Measurements from ENCODE around the gene SOWAHA.
A peak's percentile ranks its signal among the peaks of the same experiment; 100 is the strongest.
"Not testable (repeated sequence)": the region's sequence is repeated elsewhere in the genome, so short reads cannot be mapped to it uniquely, and the experiment has no call there.

The SOWAHA gene

DNA sequence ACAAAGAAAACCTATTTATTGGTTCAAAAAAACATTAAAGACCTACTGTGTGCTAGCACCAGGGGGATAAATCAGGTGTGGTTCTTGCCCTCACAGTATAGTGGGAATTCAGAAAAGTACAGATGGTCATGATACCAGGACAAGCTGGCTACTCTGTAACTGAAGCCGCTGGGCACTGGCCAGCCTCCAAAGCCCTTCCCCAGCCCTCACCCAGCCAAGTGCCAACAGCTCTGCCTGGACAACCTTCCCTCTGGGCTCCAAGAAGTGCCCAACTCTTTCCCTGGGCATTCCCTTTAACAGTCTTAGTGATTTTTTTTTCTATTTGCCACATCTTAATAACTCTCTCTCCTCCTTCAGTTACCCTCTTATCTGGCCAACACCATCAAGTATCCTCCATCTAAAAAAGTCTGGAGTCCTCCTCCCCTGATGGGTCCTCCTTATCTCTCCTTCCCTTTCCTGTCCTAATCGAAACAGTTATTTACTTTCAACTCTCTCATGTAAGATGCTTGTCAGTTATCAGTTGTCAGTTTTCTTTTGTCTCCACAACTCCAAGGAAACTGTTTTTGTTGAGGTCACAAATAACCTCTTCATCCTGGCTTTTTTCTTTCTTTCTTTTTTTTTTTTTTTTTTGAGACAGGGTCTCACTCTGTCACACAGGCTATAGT, 22.8 kb upstream of the SOWAHA start:
- H3K4me3 ChIP-seq (ENCODE audit: control insufficient read depth, low read depth, low read length): no peak overlapping the region
- TF ChIP-seq, protein P1, sequence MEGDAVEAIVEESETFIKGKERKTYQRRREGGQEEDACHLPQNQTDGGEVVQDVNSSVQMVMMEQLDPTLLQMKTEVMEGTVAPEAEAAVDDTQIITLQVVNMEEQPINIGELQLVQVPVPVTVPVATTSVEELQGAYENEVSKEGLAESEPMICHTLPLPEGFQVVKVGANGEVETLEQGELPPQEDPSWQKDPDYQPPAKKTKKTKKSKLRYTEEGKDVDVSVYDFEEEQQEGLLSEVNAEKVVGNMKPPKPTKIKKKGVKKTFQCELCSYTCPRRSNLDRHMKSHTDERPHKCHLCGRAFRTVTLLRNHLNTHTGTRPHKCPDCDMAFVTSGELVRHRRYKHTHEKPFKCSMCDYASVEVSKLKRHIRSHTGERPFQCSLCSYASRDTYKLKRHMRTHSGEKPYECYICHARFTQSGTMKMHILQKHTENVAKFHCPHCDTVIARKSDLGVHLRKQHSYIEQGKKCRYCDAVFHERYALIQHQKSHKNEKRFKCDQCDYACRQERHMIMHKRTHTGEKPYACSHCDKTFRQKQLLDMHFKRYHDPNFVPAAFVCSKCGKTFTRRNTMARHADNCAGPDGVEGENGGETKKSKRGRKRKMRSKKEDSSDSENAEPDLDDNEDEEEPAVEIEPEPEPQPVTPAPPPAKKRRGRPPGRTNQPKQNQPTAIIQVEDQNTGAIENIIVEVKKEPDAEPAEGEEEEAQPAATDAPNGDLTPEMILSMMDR (conservative IDR thresholded peaks at IDR 0.05; ENCODE audit: control insufficient read depth, insufficient read depth, low read depth, low read length): no peak
- no peak for DNase-seq (ENCODE audit: low read depth)

DNA sequence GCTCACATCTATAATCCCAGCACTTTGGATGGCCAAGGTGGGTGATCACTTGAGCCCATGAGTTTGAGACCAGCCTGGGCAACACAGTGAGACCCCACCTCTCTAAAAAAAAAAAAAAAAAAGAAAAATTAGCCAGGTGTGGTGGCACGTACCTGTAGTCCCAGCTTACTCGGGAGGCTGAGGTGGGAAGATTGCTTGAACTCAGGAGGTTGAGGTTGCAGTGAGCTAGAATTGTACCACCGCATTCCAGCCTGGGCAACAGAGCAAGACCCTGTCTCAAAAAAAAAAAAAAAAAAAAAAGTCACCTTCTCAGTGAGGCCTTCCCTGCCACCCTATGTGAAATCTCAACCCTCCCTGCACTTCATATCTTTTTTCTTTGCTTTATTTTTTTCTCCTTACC, 22.1 kb upstream of the SOWAHA start:
- no peak for DNase-seq (ENCODE audit: low read depth)
- no peak overlapping the region for H3K4me3 ChIP-seq (ENCODE audit: control insufficient read depth, low read depth, low read length)
- TF ChIP-seq, protein P1 (conservative IDR thresholded peaks at IDR 0.05; ENCODE audit: control insufficient read depth, insufficient read depth, low read depth, low read length): no peak

DNA sequence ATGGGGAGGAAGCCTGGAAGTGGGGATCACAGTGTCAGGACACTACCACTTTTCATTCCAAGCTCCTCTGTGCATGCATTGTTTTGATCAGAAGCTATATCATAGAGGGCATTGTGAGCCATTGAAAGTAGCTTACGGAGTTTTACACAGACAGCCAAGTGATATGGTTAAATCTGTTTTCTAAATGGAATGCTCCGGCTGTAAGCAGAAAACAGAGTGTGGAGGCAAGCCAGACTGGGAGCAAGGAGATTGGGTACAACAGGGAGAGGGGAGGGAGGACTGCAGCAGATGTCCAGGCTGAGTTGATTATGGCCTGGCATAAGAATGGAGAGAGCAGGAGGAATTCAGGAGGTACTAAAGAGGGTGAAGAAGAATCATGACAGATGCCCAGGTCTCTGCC, 15.5 kb upstream of the SOWAHA start:
- TF ChIP-seq, protein P1 (conservative IDR thresholded peaks at IDR 0.05; ENCODE audit: control insufficient read depth, insufficient read depth, low read depth, low read length): no peak
- no peak overlapping the region for H3K4me3 ChIP-seq (ENCODE audit: control insufficient read depth, low read depth, low read length)
- DNase-seq (ENCODE audit: low read depth): no peak

DNA sequence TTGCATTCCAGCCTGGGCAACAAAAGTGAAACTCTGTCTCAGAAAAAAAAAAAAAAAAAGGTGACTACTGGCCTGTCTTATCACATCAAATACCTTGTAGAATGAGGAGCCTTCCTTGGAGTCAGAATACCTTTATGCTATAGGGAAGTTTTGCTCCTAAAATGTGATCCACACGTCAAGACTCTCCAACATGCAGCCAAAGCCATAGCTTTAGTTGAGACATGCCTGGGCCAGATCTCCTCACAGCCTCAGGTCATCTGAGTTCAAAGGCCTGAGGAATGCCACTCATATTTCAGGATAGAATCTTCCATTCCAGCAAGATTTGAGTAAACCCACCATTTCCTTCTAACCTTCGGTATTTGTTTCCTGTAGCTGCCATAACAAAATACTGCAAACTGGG, 13.7 kb upstream of the SOWAHA start:
- DNase-seq (ENCODE audit: low read depth): no peak
- no peak overlapping the region for H3K4me3 ChIP-seq (ENCODE audit: control insufficient read depth, low read depth, low read length)
- TF ChIP-seq, protein P1 (conservative IDR thresholded peaks at IDR 0.05; ENCODE audit: control insufficient read depth, insufficient read depth, low read depth, low read length): no peak

DNA sequence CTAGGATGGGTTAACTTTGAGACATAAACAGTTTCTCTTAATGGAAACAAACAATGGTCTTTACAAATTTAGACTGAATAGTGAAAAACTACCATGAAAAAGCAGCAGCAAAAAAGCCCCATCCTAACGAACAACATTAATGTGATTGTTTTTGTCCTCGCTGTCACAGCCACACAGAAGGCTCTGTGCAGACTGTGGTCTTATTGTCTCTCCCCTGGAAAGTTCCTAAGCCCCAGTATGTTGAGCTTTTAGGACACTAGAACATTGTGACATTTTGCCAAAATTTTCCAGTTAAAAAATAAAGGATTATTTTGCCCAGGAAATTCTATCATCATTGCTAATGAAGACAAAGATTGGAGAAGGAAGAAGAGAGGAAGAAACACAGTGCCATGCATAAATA, 12.6 kb upstream of the SOWAHA start:
- DNase-seq (ENCODE audit: low read depth): no peak
- TF ChIP-seq, protein P1 (conservative IDR thresholded peaks at IDR 0.05; ENCODE audit: control insufficient read depth, insufficient read depth, low read depth, low read length): no peak
- no peak overlapping the region for H3K4me3 ChIP-seq (ENCODE audit: control insufficient read depth, low read depth, low read length)

DNA sequence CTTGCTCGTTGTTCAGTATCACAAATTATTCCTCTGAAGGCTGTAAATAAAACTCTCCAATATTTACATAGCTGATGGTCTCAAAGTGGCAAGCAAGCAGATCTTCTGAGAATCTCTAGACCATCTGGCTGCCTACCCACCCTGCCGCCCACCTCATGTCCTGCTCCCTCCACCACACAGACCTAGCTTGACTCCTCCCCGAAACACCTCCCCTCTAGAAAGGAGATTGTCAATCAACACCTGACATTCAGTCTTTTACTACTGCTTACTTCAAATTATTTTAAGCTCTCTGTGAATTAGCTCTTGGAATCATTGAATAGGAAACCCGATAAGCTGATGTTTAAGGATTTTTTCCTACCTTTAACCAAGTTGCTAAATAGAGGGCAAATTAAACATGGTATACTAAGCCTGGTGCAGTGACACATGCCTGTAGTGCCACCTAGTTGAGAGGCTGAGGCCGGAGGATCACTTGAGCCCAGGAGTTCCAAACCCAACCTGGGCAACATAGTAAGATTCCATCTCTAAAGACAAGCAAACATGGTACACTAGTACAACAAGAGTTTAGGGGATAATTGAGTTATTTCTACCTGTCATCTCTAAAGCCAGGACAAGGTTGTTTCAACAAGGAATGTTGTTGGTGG, 10.9 kb upstream of the SOWAHA start:
- no peak for DNase-seq (ENCODE audit: low read depth)
- no peak overlapping the region for H3K4me3 ChIP-seq (ENCODE audit: control insufficient read depth, low read depth, low read length)
- TF ChIP-seq, protein P1 (conservative IDR thresholded peaks at IDR 0.05; ENCODE audit: control insufficient read depth, insufficient read depth, low read depth, low read length): peak; percentile 12

DNA sequence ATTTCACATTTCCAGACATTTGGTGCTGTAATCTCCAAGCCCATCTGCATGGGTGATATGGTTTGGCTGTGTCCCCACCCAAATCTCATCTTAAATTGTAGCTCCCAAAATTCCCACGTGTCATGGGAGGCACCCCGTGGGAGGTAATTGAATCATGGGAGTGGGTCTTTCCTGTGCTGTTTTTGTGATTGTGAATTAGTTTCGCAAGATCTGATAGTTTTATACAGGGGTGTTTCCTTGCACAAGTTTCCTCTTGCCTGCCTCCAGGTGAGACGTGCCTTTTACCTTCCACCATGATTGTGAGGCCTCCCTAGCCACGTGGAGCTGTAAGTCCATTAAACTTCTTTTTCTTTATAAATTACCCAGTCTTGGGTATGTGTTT, 10.4 kb upstream of the SOWAHA start:
- H3K4me3 ChIP-seq (ENCODE audit: control insufficient read depth, low read depth, low read length): not testable (repeated sequence)

DNA sequence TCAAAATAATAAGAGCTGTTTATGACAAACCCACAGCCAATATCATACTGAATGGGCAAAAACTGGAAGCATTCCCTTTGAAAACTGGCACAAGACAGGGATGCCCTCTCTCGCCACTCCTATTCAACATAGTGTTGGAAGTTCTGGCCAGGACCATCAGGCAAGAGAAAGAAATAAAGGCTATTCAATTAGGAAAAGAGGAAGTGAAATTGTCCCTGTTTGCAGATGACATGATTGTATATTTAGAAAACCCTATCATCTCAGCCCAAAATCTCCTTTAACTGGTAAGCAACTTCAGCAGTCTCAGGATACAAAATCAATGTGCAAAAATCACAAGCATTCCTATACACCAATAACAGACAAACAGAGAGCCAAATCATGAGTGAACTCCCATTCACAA, 8.9 kb upstream of the SOWAHA start:
- H3K4me3 ChIP-seq (ENCODE audit: control insufficient read depth, low read depth, low read length); DNase-seq (ENCODE audit: low read depth): not testable (repeated sequence)

More for the DNA sequence above, 10.4 kb upstream of the SOWAHA start:
- DNase-seq (ENCODE audit: low read depth): not testable (repeated sequence)

DNA sequence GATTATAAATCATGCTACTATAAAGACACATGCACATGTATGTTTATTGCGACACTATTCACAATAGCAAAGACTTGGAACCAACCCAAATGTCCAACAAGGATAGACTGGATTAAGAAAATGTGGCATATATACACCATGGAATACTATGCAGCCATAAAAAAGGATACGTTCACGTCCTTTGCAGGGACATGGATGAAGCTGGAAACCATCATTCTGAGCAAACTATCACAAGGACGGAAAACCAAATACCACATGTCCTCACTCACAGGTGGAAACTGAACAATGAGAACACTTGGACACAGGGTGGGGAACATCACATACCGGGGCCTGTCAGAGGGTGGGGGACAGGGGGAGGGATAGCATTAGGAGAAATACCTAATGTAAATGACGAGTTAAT, 7.2 kb upstream of the SOWAHA start:
- not testable (repeated sequence) for DNase-seq (ENCODE audit: low read depth)

DNA sequence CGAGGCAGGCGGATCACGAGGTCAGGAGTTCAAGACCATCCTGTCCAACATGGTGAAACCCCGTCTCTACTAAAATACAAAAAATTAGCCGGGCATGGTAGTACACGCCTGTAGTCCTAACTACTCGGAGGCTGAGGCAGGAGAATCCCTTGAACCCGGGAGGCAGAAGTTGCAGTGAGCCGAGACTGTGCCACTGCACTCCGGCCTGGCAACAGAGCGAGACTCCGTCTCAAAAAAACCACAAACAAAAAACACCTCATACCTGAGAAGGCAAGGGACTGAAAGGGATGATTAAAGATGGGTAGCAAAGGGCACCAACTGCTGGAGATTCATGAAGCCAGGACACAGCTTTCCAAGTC, 6.3 kb upstream of the SOWAHA start:
- DNase-seq (ENCODE audit: low read depth); H3K4me3 ChIP-seq (ENCODE audit: control insufficient read depth, low read depth, low read length): not testable (repeated sequence)

More for the DNA sequence above, 7.2 kb upstream of the SOWAHA start:
- H3K4me3 ChIP-seq (ENCODE audit: control insufficient read depth, low read depth, low read length): not testable (repeated sequence)
